ENCODE measurements around the gene RPRD2. TPM values are rescaled to one million over a fixed set of nuclear protein-coding genes. Genes with fewer than 3 reads are reported as not detected.

The RPRD2 gene
- total RNA-seq, 1 donor, result 16.8 TPM

DNA sequence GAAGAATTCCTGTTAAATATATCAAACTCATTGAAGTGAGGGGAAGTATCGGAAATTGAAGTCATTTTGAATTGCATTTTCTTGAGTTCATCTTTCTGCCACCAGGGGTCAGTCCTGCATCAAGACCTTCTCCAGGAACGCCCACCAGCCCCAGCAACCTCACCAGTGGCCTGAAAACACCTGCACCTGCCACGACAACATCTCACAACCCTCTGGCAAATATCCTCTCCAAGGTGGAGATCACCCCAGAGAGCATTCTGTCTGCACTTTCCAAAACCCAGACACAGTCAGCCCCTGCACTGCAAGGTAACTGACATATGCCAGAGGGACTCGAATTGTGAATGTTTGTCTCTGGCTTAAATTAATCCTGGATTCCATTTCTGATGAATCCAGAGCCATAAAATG is 100.5 kb downstream of the RPRD2 start:
- H3K4me3 ChIP-seq (ENCODE audit: low read depth, low read length), result no peak overlapping the region
- peak; percentile 64 for DNase-seq (ENCODE audit: low read depth)
- TF ChIP-seq CTCF (IDR thresholded peaks at IDR 0.05; ENCODE audit: insufficient read depth, low read depth, low read length), result peak; percentile 81

GRCh38 chr1:150466964-150467363 is 103.0 kb downstream of the RPRD2 start:
- TF ChIP-seq CTCF (IDR thresholded peaks at IDR 0.05; ENCODE audit: insufficient read depth, low read depth, low read length), result no peak
- no peak for DNase-seq (ENCODE audit: low read depth)
- no peak overlapping the region for H3K4me3 ChIP-seq (ENCODE audit: low read depth, low read length)

DNA sequence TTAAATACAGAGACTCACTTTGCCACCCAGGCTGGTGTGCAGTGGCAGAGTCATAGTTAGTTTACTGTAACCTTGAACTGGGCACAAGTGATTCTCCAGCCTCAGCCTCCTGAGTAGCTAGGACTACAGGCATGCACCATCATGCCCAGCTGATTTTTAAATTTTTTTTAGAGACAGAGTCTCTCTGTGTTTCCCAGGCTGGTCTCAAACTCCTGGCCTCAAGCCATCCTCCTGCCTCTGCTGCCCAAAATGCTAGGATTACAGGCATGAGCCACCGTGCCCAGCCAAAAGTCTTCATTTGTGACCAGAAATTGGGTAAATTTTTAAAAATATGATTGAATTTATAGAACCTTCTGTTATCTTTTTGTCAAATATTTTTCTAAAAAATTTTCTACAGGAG is 105.3 kb downstream of the RPRD2 start:
- no peak for DNase-seq (ENCODE audit: low read depth)
- H3K4me3 ChIP-seq (ENCODE audit: low read depth, low read length), result no peak overlapping the region
- no peak for TF ChIP-seq CTCF (IDR thresholded peaks at IDR 0.05; ENCODE audit: insufficient read depth, low read depth, low read length)

DNA sequence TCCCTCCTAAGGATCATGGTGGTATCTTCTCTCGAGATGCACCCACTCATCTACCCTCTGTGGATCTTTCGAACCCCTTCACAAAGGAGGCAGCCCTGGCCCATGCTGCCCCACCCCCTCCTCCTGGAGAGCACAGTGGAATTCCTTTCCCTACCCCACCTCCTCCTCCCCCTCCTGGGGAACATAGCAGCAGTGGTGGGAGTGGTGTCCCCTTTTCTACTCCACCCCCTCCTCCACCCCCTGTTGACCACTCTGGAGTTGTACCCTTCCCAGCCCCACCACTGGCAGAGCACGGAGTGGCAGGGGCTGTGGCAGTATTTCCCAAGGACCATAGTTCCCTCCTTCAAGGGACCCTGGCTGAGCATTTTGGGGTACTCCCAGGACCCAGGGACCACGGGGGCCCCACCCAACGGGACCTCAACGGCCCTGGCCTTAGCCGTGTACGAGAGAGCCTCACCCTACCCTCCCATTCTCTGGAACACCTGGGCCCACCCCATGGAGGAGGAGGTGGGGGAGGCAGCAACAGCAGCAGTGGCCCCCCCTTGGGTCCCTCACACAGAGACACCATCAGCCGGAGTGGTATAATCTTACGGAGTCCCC is 108.8 kb downstream of the RPRD2 start:
- no peak overlapping the region for H3K4me3 ChIP-seq (ENCODE audit: low read depth, low read length)
- no peak for DNase-seq (ENCODE audit: low read depth)
- no peak for TF ChIP-seq CTCF (IDR thresholded peaks at IDR 0.05; ENCODE audit: insufficient read depth, low read depth, low read length)

- no peak overlapping the region for H3K4me3 ChIP-seq (ENCODE audit: low read depth, low read length)
- no peak for TF ChIP-seq CTCF (IDR thresholded peaks at IDR 0.05; ENCODE audit: insufficient read depth, low read depth, low read length)
- DNase-seq (ENCODE audit: low read depth), result peak; percentile 19
Observed at GRCh38 chr1:150473659-150474058, 109.7 kb downstream of the RPRD2 start.

DNA sequence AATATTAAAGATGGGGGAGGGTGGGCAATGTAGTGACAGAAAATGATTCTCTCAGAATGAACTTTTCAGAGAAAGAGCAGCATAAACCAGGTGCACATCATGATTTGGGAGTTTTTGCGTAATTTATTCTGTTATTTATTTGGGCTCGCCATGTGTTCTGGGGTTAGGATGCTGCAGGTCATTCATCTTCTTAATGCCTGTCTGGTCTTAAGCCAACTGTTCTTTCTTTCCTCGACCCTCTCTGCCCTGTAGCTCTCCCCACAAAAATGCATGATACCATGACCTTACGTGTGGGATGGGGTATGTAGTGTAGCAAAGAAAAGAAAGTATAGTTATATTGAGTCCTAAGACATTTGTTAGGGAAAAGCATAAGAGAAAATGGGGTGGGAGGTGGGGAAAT is 110.9 kb downstream of the RPRD2 start:
- TF ChIP-seq CTCF (IDR thresholded peaks at IDR 0.05; ENCODE audit: insufficient read depth, low read depth, low read length), result no peak
- H3K4me3 ChIP-seq (ENCODE audit: low read depth, low read length), result no peak overlapping the region
- peak; percentile 33 for DNase-seq (ENCODE audit: low read depth)

DNA sequence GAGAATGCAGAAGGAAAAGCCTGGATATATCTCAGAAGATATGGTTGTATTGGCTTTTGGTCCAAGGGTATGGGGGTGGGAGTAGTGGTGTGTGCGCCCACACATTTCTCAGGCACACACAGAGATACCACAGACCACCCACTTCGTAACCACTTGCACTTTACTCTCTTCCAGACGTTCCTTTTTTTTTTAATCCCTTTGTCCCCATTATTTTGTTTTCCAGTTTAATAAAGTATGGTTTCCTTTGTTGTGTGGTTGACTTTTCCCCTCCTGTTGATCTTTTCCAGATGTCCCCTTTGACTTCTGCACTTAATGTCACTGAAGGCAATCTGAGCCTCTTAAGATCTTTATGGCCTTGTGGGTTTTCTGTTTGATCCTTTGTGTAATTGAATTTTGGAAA is 112.8 kb downstream of the RPRD2 start:
- DNase-seq (ENCODE audit: low read depth), result peak; percentile 52
- no peak overlapping the region for H3K4me3 ChIP-seq (ENCODE audit: low read depth, low read length)
- no peak for TF ChIP-seq CTCF (IDR thresholded peaks at IDR 0.05; ENCODE audit: insufficient read depth, low read depth, low read length)
